GM23248 (cell line): ENCODE measurements around the gene AKR1B15. TPM values are rescaled to one million over a fixed set of nuclear protein-coding genes. Genes with fewer than 3 reads are reported as not detected.
A peak's percentile ranks its signal among the peaks of the same experiment; 100 is the strongest.

Experiments
- DNase-seq: peaks from one replicate; pipeline ENCODE4 v3.0.0-alpha.2; 2015
- H2AFZ ChIP-seq: fragments of 200-600 bp; sonication (generic); 2 replicates; pipeline ENCODE4 v1.6.1; 2016; ENCODE audit warnings: antibody characterized with exemption
- H3F3A ChIP-seq: fragments of 200-600 bp; sonication (generic); 2 replicates; pipeline ENCODE4 v1.6.1; 2016; ENCODE audit warnings: mild to moderate bottlenecking, antibody characterized with exemption, mixed run types; ENCODE audit not compliant: insufficient read depth
- H3K27ac ChIP-seq: fragments of 200-600 bp; sonication (generic); 2 replicates; pipeline ENCODE4 v1.5.1; 2016; ENCODE audit warnings: mild to moderate bottlenecking
- H3K27me3 ChIP-seq: fragments of 200-600 bp; sonication (generic); replicated peaks from 2 replicates; pipeline ENCODE4 v1.6.1; 2016; ENCODE audit warnings: mild to moderate bottlenecking; ENCODE audit not compliant: insufficient read depth
- H3K36me3 ChIP-seq: fragments of 200-600 bp; sonication (generic); 2 replicates; pipeline ENCODE4 v1.6.1; 2016; ENCODE audit warnings: low read depth, mild to moderate bottlenecking
- H3K4me1 ChIP-seq: fragments of 200-600 bp; sonication (generic); 2 replicates; pipeline ENCODE4 v1.6.1; 2016; ENCODE audit warnings: mild to moderate bottlenecking; ENCODE audit not compliant: insufficient read depth
- H3K4me2 ChIP-seq: fragments of 200-600 bp; sonication (generic); one replicate; pipeline ENCODE4 v1.6.1; 2016; ENCODE audit warnings: mild to moderate bottlenecking; ENCODE audit not compliant: unreplicated experiment
- H3K4me3 ChIP-seq: fragments of 200-600 bp; sonication (generic); 2 replicates; pipeline ENCODE4 v1.5.1; 2016; ENCODE audit warnings: mild to moderate bottlenecking
- H3K79me2 ChIP-seq: fragments of 200-600 bp; sonication (generic); 2 replicates; pipeline ENCODE4 v1.6.1; 2016; ENCODE audit warnings: mild to moderate bottlenecking; ENCODE audit not compliant: insufficient read depth
- H3K9ac ChIP-seq: fragments of 200-600 bp; sonication (generic); 2 replicates; pipeline ENCODE4 v1.6.1; 2016; ENCODE audit warnings: mild to moderate bottlenecking
- H3K9me2 ChIP-seq: fragments of 200-600 bp; sonication (generic); 2 replicates; pipeline ENCODE4 v1.6.1; 2016; ENCODE audit warnings: mixed run types, mild to moderate bottlenecking, moderate library complexity; ENCODE audit not compliant: insufficient read depth
- H3K9me3 ChIP-seq: fragments of 200-600 bp; sonication (generic); one replicate; pipeline ENCODE4 v1.6.1; 2017; ENCODE audit warnings: low read depth
- H4K20me1 ChIP-seq: fragments of 200-600 bp; sonication (generic); 2 replicates; pipeline ENCODE4 v1.6.0; 2016; ENCODE audit not compliant: insufficient read depth
- EZH2 ChIP-seq: fragments of 200-600 bp; sonication (generic); IDR thresholded peaks from 2 replicates; pipeline ENCODE4 v1.6.1; 2018; ENCODE audit warnings: antibody characterized with exemption, mild to moderate bottlenecking; ENCODE audit not compliant: insufficient read depth, poor library complexity, severe bottlenecking
- EZH2phosphoT487 ChIP-seq: fragments of 200-600 bp; sonication (generic); IDR thresholded peaks from 2 replicates; pipeline ENCODE4 v1.6.1; 2018; ENCODE audit warnings: antibody characterized with exemption, moderate library complexity, mild to moderate bottlenecking, low read depth; ENCODE audit not compliant: insufficient read depth
- WGBS, 2 experiments: methylation state at CpG; one replicate each; pipeline ENCODE4 v1.1.6; 2015 to 2017; ENCODE audit warnings: low lambda C conversion rate in 2 of 2, low coverage in 1 of 2; ENCODE audit errors: missing lambda C conversion rate in 2 of 2; 5-methylcytosine and 5-hydroxymethylcytosine counted together
- in situ Hi-C: fragments of 300-500 bp; cut with MboI; formaldehyde crosslinking; loops from 2 replicates; pipeline ENCODE4 v1.15.0; 2020
- polyA plus RNA-seq: library from polyadenylated mRNA; unstranded; fragments of >200 nt; fragmentation: Nextera tagmentation; extraction: Ambion mirVana; gene quantifications from 2 replicates; pipeline ENCODE4 v1.2.1, GENCODE V29; 2016
- total RNA-seq: library from RNA; depleted of rRNA; stranded (reverse); fragments of >200 nt; shearing (Covaris generic); gene quantifications from 2 replicates; pipeline ENCODE4 v1.2.3, GENCODE V29; 2014

AKR1B15 gene
- total and polyA plus RNA-seq, 2 experiments from 2014 or later, result not detected

GRCh38 chr7:134599371-134599770 lies 50.5 kb downstream of the AKR1B15 start:
- no peaks in the 10 kb centered on the region for H3K9me3 ChIP-seq
- no peak overlapping the region for H2AFZ ChIP-seq
- H3F3A ChIP-seq, result peaks cover 11% of the 10 kb centered on the region; the same call in 1 of the 2 replicates
- no peaks in the 10 kb centered on the region for H3K9me2 ChIP-seq
- in situ Hi-C loops, result no loop called here
- WGBS, 2 experiments, result 69% methylated on average over 6 of the region's 6 CpGs
- no peaks in the 10 kb centered on the region for H3K79me2 ChIP-seq
- peaks cover 14% of the 10 kb centered on the region for H3K4me1 ChIP-seq
- DNase-seq, result no peak
- H3K4me2 ChIP-seq, result no peak overlapping the region
- no peaks in the 10 kb centered on the region for H3K36me3 ChIP-seq
- TF ChIP-seq EZH2 (no peak), EZH2phosphoT487 (no peak)
- no peak overlapping the region for H3K4me3 ChIP-seq
- H3K9ac ChIP-seq, result no peak overlapping the region
- H3K27ac ChIP-seq, result no peak overlapping the region
- no peaks in the 10 kb centered on the region for H3K27me3 ChIP-seq
- H4K20me1 ChIP-seq, result no peaks in the 10 kb centered on the region

- no peak for DNase-seq
- Histone ChIP-seq H3K4me3 (no peak overlapping the region), H3K27ac (no peak overlapping the region), H3K79me2 (no peaks in the 10 kb centered on the region), H4K20me1 (no peaks in the 10 kb centered on the region), H3K9me2 (no peaks in the 10 kb centered on the region), H3K9ac (no peak overlapping the region), H3F3A (peaks cover 7% of the 10 kb centered on the region; the same call in 1 of the 2 replicates), H3K36me3 (no peaks in the 10 kb centered on the region), H2AFZ (no peak overlapping the region), H3K27me3 (no peaks in the 10 kb centered on the region), H3K4me1 (0 out of 2 replicates have a peak, but pooled peaks cover 6% of the 10 kb centered on the region), H3K9me3 (no peaks in the 10 kb centered on the region), H3K4me2 (no peak overlapping the region)
- in situ Hi-C loops, result loop anchor here (5.0 to 10.0 kb wide), 2 partner anchors 77 to 169 kb away; partner anchors contain the start of gene AKR1B10
- 73 to 74% methylated on average over 4 of the region's 4 CpGs for WGBS, 2 experiments
- TF ChIP-seq EZH2phosphoT487, result no peak
- TF ChIP-seq EZH2, result no peak
Measured at GRCh38 chr7:134601459-134601858, 52.5 kb downstream of the AKR1B15 start.

DNA sequence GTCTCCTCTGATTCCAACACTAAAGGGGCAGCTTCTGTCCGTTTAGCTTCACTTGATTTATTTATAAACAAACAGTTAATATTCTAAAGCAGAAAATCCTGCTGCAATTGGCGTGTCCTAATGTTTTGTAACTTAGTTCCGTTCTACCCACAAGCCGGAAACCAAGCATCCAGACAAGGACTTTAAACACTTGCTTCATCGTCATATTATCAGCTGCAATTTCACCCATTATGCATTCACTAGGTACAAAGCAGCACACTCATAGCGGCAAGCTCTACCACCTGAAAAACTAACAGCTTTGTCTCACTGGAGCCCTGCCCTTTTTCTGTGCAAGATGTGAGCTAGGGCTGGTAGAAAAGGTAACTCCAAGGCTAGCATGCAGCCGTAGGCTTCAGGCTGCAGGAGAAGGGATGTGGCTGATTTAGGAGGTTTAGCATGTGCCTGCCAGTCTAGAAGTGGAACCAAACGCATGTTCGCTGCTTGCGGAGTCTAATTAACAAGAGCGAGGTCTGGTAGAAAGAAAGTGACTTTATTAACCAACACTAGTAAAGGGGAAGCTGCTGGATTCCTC lies 54.1 kb downstream of the AKR1B15 start:
- in situ Hi-C loops, result loop anchor here (5.0 to 10.0 kb wide), 2 partner anchors 78 to 171 kb away; partner anchors contain the start of gene AKR1B10
- peak; percentile 69 for DNase-seq

DNA sequence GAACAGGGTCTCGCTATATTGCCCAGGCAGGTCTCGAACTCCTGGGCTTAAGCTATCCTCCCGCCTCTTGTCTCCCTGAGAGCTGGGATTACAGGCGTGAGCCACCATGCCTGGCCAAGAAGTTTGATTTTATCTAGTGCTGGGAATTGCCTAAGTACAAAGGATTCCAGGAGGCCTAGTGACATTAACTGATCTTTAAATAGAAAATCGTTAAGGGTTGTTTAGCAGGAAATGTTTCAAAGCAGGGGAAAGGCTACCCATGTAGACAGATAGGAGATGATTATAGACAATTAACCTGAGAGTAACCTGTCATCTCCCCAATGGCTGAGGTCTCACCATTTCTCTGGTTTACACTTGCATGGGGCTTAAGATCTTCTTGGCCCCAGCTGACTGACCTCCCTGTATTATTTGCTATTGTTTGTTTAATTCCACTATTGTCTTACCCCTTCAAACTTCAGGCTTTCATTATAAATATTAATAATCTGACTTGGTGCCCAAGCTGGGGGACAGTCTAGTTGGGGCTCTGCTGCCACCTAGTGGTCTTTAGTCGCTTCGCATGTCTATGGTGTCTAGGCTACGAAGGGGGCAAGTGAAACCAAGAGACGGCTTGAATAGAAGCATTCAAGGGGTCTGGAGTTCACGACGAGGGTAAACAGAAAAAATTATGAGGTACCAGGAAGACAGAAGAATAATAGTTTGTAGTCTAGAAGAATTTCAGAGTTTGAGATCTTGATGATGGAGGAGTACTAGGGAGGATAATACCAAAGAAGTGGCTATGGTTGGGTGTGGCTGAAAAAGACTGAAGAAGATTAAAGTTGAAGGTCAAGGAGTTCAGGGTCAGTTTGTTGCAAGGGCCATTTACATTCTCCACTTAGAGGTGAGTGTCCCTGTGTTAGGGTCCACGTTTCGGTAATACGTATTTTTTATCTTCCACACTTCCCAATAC lies 57.3 kb downstream of the AKR1B15 start:
- peak overlapping the region; percentile 71 for H3K4me2 ChIP-seq

More for the DNA sequence above, 54.1 kb downstream of the AKR1B15 start:
- H3K9ac ChIP-seq, result peak overlapping the region; percentile 60
- H3K4me1 ChIP-seq, result 0 out of 2 replicates have a peak, but pooled peaks cover 6% of the 10 kb centered on the region
- H3K79me2 ChIP-seq, result no peaks in the 10 kb centered on the region
- no peaks in the 10 kb centered on the region for H3K9me3 ChIP-seq
- H4K20me1 ChIP-seq, result no peaks in the 10 kb centered on the region
- H3K4me2 ChIP-seq, result peak overlapping the region; percentile 90
- H3K36me3 ChIP-seq, result no peaks in the 10 kb centered on the region
- H3F3A ChIP-seq, result peaks cover 7% of the 10 kb centered on the region; the same call in 1 of the 2 replicates
- peak overlapping the region; percentile 66 for H3K4me3 ChIP-seq
- H3K9me2 ChIP-seq, result no peaks in the 10 kb centered on the region
- H3K27me3 ChIP-seq, result no peaks in the 10 kb centered on the region
- 3 to 5% methylated on average over 11 of the region's 11 CpGs for WGBS, 2 experiments
- TF ChIP-seq EZH2 (no peak), EZH2phosphoT487 (no peak)
- H3K27ac ChIP-seq, result peak overlapping the region; percentile 28
- H2AFZ ChIP-seq, result peak overlapping the region; percentile 92

More for the DNA sequence above, 57.3 kb downstream of the AKR1B15 start:
- Histone ChIP-seq H2AFZ (peak overlapping the region; percentile 44), H3K4me1 (0 out of 2 replicates have a peak, but pooled peaks cover 6% of the 10 kb centered on the region), H3K36me3 (no peaks in the 10 kb centered on the region), H4K20me1 (no peaks in the 10 kb centered on the region), H3F3A (peaks cover 7% of the 10 kb centered on the region; the same call in 1 of the 2 replicates), H3K9me3 (no peaks in the 10 kb centered on the region), H3K9ac (no peak overlapping the region), H3K4me3 (peak overlapping the region; percentile 49), H3K9me2 (no peaks in the 10 kb centered on the region), H3K27ac (no peak overlapping the region), H3K27me3 (no peaks in the 10 kb centered on the region), H3K79me2 (no peaks in the 10 kb centered on the region)
- in situ Hi-C loops, result loop anchor here (10.0 kb wide), 1 partner anchor 81 kb away; the partner anchor contains the start of gene AKR1B10
- 21 to 24% methylated on average over 14 of the region's 14 CpGs for WGBS, 2 experiments
- peak; percentile 74 for DNase-seq
- TF ChIP-seq EZH2, result no peak
- no peak for TF ChIP-seq EZH2phosphoT487
